Neural cell (in vitro differentiated cells): ENCODE results near the gene QSER1. TPM values are rescaled to one million over a fixed set of nuclear protein-coding genes. Genes with fewer than 3 reads are reported as not detected.

Experiments used
- H2AFZ ChIP-seq: fragments of 200-600, 300-800 bp; sonication (generic), shearing (Covaris generic); 2 replicates; pipeline ENCODE4 v1.6.0; 2014; ENCODE audit warnings: low read depth, mild to moderate bottlenecking, antibody characterized with exemption, low read length, moderate library complexity
- H3F3A ChIP-seq: fragments of 200-600 bp; shearing (Covaris generic); 2 replicates; pipeline ENCODE4 v1.6.1; 2016; ENCODE audit warnings: mild to moderate bottlenecking, moderate library complexity, mixed read lengths, antibody characterized with exemption, low read length; ENCODE audit not compliant: insufficient read depth, poor library complexity, severe bottlenecking
- H3K27ac ChIP-seq: fragments of 200-600, 300-800 bp; sonication (generic), shearing (Covaris generic); 2 replicates; pipeline ENCODE4 v1.5.1; 2014; ENCODE audit warnings: mild to moderate bottlenecking, low read length, moderate library complexity
- H3K27me3 ChIP-seq: fragments of 300-800, 200-600 bp; sonication (generic), shearing (Covaris generic); 2 replicates; pipeline ENCODE4 v1.6.0; 2014; ENCODE audit warnings: mild to moderate bottlenecking, low read depth, low read length, moderate library complexity; ENCODE audit not compliant: insufficient read depth
- H3K36me3 ChIP-seq: fragments of 300-800, 200-600 bp; sonication (generic), shearing (Covaris generic); 2 replicates; pipeline ENCODE4 v1.5.1; 2014; ENCODE audit warnings: mild to moderate bottlenecking, antibody characterized with exemption, low read length, moderate library complexity; ENCODE audit not compliant: insufficient read depth
- H3K4me2 ChIP-seq: fragments of 300-800, 200-600 bp; sonication (generic), shearing (Covaris generic); 2 replicates; pipeline ENCODE4 v1.6.0; 2014; ENCODE audit warnings: mild to moderate bottlenecking, low read length
- H3K4me3 ChIP-seq: fragments of 300-800, 200-600 bp; sonication (generic), shearing (Covaris generic); 2 replicates; pipeline ENCODE4 v1.5.1; 2014; ENCODE audit warnings: mild to moderate bottlenecking, low read length, moderate library complexity
- H3K79me2 ChIP-seq: fragments of 200-600 bp; shearing (Covaris generic); replicated peaks from 2 replicates; pipeline ENCODE4 v1.6.0; 2014; ENCODE audit warnings: mild to moderate bottlenecking, low read length, moderate library complexity; ENCODE audit not compliant: insufficient read depth
- H3K9ac ChIP-seq: fragments of 300-800, 200-600 bp; sonication (generic), shearing (Covaris generic); 2 replicates; pipeline ENCODE4 v1.6.1; 2016; ENCODE audit warnings: mild to moderate bottlenecking, low read length, mixed read lengths
- H3K9me2 ChIP-seq: fragments of 200-600 bp; shearing (Covaris generic); 2 replicates; pipeline ENCODE4 v1.6.1; 2016; ENCODE audit warnings: mild to moderate bottlenecking, low read length, mixed read lengths; ENCODE audit not compliant: insufficient read depth
- H3K9me3 ChIP-seq: fragments of 200-600, 300-800 bp; sonication (generic), shearing (Covaris generic); 2 replicates; pipeline ENCODE4 v1.6.1; 2016; ENCODE audit warnings: mild to moderate bottlenecking, mixed run types, low read length, moderate library complexity, mixed read lengths
- H4K20me1 ChIP-seq: fragments of 200-600 bp; shearing (Covaris generic); 2 replicates; pipeline ENCODE4 v1.6.1; 2016; ENCODE audit warnings: mild to moderate bottlenecking, mixed run types; ENCODE audit not compliant: insufficient read depth
- CTCF ChIP-seq: fragments of 450-650 bp; IDR thresholded peaks from 2 replicates; pipeline ENCODE4 v1.5.1; 2014; ENCODE audit warnings: antibody characterized with exemption, mild to moderate bottlenecking, moderate library complexity; ENCODE audit not compliant: poor library complexity, severe bottlenecking
- EP300 ChIP-seq: fragments of 450-650 bp; conservative IDR thresholded peaks from 2 replicates; pipeline ENCODE4 v1.6.1; 2014; ENCODE audit warnings: antibody characterized with exemption, mild to moderate bottlenecking, moderate library complexity; ENCODE audit not compliant: poor library complexity, severe bottlenecking
- EZH2 ChIP-seq: fragments of 200-600, 300-800 bp; shearing (Covaris generic), sonication (generic); IDR thresholded peaks from 2 replicates; pipeline ENCODE4 v1.6.1; 2014; ENCODE audit warnings: antibody characterized with exemption, low read length, borderline replicate concordance, mild to moderate bottlenecking; ENCODE audit not compliant: insufficient read depth, poor library complexity, severe bottlenecking
- MXI1 ChIP-seq: fragments of 450-650 bp; conservative IDR thresholded peaks from 2 replicates; pipeline ENCODE4 v1.6.1; 2014; ENCODE audit warnings: antibody characterized with exemption, mild to moderate bottlenecking; ENCODE audit not compliant: poor library complexity, severe bottlenecking
- POLR2AphosphoS5 ChIP-seq: IDR thresholded peaks from 2 replicates; pipeline ENCODE4 v1.6.1; 2012
- RAD21 ChIP-seq: fragments of 450-650 bp; conservative IDR thresholded peaks from 2 replicates; pipeline ENCODE4 v1.6.1; 2014; ENCODE audit warnings: antibody characterized with exemption, mild to moderate bottlenecking, moderate library complexity
- REST ChIP-seq: IDR thresholded peaks from 2 replicates; pipeline ENCODE4 v1.6.1; 2012; ENCODE audit warnings: borderline replicate concordance
- SMC3 ChIP-seq: fragments of 450-650 bp; conservative IDR thresholded peaks from 2 replicates; pipeline ENCODE4 v1.6.1; 2014; ENCODE audit warnings: antibody characterized with exemption, mild to moderate bottlenecking, moderate library complexity; ENCODE audit not compliant: poor library complexity
- TAF1 ChIP-seq: IDR thresholded peaks from 2 replicates; pipeline ENCODE4 v1.6.1; 2012; ENCODE audit warnings: low read depth
- polyA plus RNA-seq: library from polyadenylated mRNA; depleted of rRNA; stranded (reverse); fragments of >200 nt; gene quantifications from 2 replicates; pipeline ENCODE4 v1.2.3, GENCODE V29; 2014

QSER1 gene
- polyA plus RNA-seq, 1 donor from 2014 or later: 18.1 TPM

DNA sequence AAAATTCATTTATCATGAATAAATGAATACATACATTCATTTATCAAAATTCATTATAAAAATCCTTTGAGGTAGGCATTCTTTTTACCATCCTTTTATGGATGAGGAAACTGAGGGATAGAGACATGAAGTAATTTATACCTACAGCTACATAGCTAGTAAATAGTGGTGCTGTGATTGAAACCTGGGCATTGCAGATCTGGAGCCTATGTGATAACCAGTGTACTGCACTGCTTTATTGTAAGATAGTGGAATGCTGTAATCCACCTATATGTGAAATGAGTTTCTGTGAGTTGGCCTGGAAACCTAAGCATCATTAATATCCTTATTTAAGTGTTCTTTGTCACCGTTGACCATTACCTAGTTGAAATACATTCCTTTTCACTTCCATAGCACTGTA lies 4.5 kb downstream of the QSER1 start:
- H3K9me3 ChIP-seq: no peaks in the 10 kb centered on the region
- H3K79me2 ChIP-seq: peaks cover 77% of the 10 kb centered on the region
- no peak overlapping the region for H3K27ac ChIP-seq
- TF ChIP-seq REST (no peak), SMC3 (no peak), CTCF (no peak), RAD21 (no peak), EZH2 (no peak), POLR2AphosphoS5 (no peak), MXI1 (no peak), TAF1 (no peak), EP300 (no peak)
- peaks cover 10% of the 10 kb centered on the region for H3K36me3 ChIP-seq
- H3F3A ChIP-seq: peaks cover 6% of the 10 kb centered on the region
- H2AFZ ChIP-seq: no peak overlapping the region
- H3K9ac ChIP-seq: no peak overlapping the region
- H3K27me3 ChIP-seq: no peaks in the 10 kb centered on the region
- H3K4me3 ChIP-seq: no peak overlapping the region
- no peak overlapping the region for H3K4me2 ChIP-seq
- peaks cover 4% of the 10 kb centered on the region for H4K20me1 ChIP-seq
- H3K9me2 ChIP-seq: no peaks in the 10 kb centered on the region

DNA sequence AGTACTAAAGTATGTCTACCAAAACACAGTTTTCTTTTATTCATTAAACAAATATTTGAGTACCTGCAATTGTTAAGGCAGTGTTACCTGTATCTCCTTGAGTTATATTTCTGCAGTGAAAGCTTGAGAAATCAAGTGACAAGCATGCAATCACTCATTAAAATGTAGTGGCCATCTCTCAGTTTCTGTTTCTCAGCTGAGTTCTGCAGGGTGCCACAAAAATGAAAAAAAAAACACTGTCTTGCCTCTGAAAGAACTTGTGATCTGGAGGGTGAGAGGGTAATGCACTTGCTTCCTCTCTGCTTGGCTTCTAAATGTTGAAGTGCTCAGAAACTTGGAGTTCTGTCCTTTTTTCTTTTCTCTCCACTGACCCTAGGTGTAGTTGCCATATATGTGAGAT lies 6.8 kb downstream of the QSER1 start:
- H3K9ac ChIP-seq: no peak overlapping the region
- no peaks in the 10 kb centered on the region for H3K9me3 ChIP-seq
- TF ChIP-seq TAF1 (no peak), MXI1 (no peak), EP300 (no peak), CTCF (no peak), SMC3 (no peak)
- H3K27ac ChIP-seq: no peak overlapping the region
- H3K27me3 ChIP-seq: no peaks in the 10 kb centered on the region
- no peak overlapping the region for H3K4me2 ChIP-seq
- peaks cover 10% of the 10 kb centered on the region for H3K36me3 ChIP-seq
- H3F3A ChIP-seq: peaks cover 5% of the 10 kb centered on the region
- no peak overlapping the region for H2AFZ ChIP-seq
- no peak overlapping the region for H3K4me3 ChIP-seq
- no peaks in the 10 kb centered on the region for H3K9me2 ChIP-seq
- peaks cover 4% of the 10 kb centered on the region for H4K20me1 ChIP-seq
- peaks cover 91% of the 10 kb centered on the region for H3K79me2 ChIP-seq
